Stimulated activated CD4-positive, alpha-beta T cell treated with anti-CD3 and anti-CD28 coated beads, Interleukin-1b, Interleukin-23, amount 100 ng/mL, for 1 hour (primary cell): ENCODE measurements around the gene DHX58.
"Not testable (repeated sequence)": the region's sequence is repeated elsewhere in the genome, so short reads cannot be mapped to it uniquely, and the experiment has no call there.

Experiments
- DNase-seq, 2 donors: peaks; one replicate each; pipeline ENCODE4 v3.0.0-alpha.2; 2020; ENCODE audit warnings: low read depth in 2 of 2

DHX58 gene

GRCh38 chr17:42112552-42113176, at the start of gene DHX58:
TSS of gene DHX58 (minus strand) at chr17:42112714. CDS start at chr17:42111892, 822 bp downstream.
- peak; percentile 25 to 38 for DNase-seq

- no peak for DNase-seq
These were observed 48.0 kb upstream of the DHX58 start for GRCh38 chr17:42160531-42160910.

- DNase-seq = no peak
These were observed 47.4 kb upstream of the DHX58 start for GRCh38 chr17:42159796-42160530.

- no peak for DNase-seq
These were observed 43.1 kb upstream of the DHX58 start for GRCh38 chr17:42155614-42156045.

GRCh38 chr17:42153919-42154742, 41.6 kb upstream of the DHX58 start:
- no peak for DNase-seq

GRCh38 chr17:42146911-42147607, 34.5 kb upstream of the DHX58 start:
- no peak for DNase-seq

- DNase-seq = not testable (repeated sequence)
These were observed 30.6 kb upstream of the DHX58 start for GRCh38 chr17:42143138-42143537.

- DNase-seq = no peak
These were observed 29.9 kb upstream of the DHX58 start for GRCh38 chr17:42142371-42142896.

GRCh38 chr17:42141382-42141781, 28.9 kb upstream of the DHX58 start:
- DNase-seq = no peak

- DNase-seq = not testable (repeated sequence)
These were observed 28.2 kb upstream of the DHX58 start for GRCh38 chr17:42140690-42141089.

GRCh38 chr17:42138749-42139492, 26.4 kb upstream of the DHX58 start:
- no peak for DNase-seq

- DNase-seq = no peak
These were observed 24.1 kb upstream of the DHX58 start for GRCh38 chr17:42136654-42137051.

GRCh38 chr17:42135664-42136653, 23.4 kb upstream of the DHX58 start:
- no peak for DNase-seq

GRCh38 chr17:42135151-42135550, 22.6 kb upstream of the DHX58 start:
- DNase-seq = no peak

- no peak for DNase-seq
These were observed 21.0 kb upstream of the DHX58 start for GRCh38 chr17:42133461-42134041.

- DNase-seq = no peak
These were observed 20.4 kb upstream of the DHX58 start for GRCh38 chr17:42132941-42133340.

GRCh38 chr17:42131981-42132432, 19.5 kb upstream of the DHX58 start:
- no peak for DNase-seq

- DNase-seq = no peak
These were observed 18.7 kb upstream of the DHX58 start for GRCh38 chr17:42131232-42131631.

- DNase-seq = no peak
These were observed 17.9 kb upstream of the DHX58 start for GRCh38 chr17:42130310-42130936.
